Activated CD8-positive, alpha-beta T cell treated with anti-CD3 and anti-CD28 coated beads for 36 hours (primary cell): ENCODE measurements around the gene SPECC1L. TPM values are rescaled to one million over a fixed set of nuclear protein-coding genes. Genes with fewer than 3 reads are reported as not detected.
A peak's percentile ranks its signal among the peaks of the same experiment; 100 is the strongest.

ENCODE experiments used
- ATAC-seq: fragments of 200-7000 bp; cut with Tn5 transposase; one replicate; pipeline ENCODE4 v1.10.0; 2021; ENCODE audit warnings: mild to moderate bottlenecking, moderate library complexity
- CTCF ChIA-PET: fragments of 350-600 bp; sonication (Branson Sonifier 250); formaldehyde crosslinking; loops from one replicate; lab custom pipeline; 2021; ENCODE audit warnings: antibody characterized with exemption; lab: Charles Lee
- POLR2A ChIA-PET: fragments of 350-600 bp; sonication (Branson Sonifier 250); formaldehyde crosslinking; loops from one replicate; lab custom pipeline; 2021; ENCODE audit warnings: antibody characterized with exemption; lab: Charles Lee
- DNase-seq: peaks from one replicate; pipeline ENCODE4 v3.0.0-alpha.2; 2020
- H3K27ac Mint-ChIP-seq: one replicate; pipeline ENCODE4 v1.8.0; 2021; ENCODE audit warnings: mild to moderate bottlenecking, mixed read lengths
- H3K27me3 Mint-ChIP-seq: one replicate; pipeline ENCODE4 v1.8.0; 2021; ENCODE audit warnings: mixed read lengths
- H3K36me3 Mint-ChIP-seq: one replicate; pipeline ENCODE4 v1.8.0; 2021; ENCODE audit warnings: low read depth, mixed read lengths
- H3K4me1 Mint-ChIP-seq: one replicate; pipeline ENCODE4 v1.8.0; 2021; ENCODE audit warnings: low read depth, mixed read lengths
- H3K4me3 Mint-ChIP-seq: one replicate; pipeline ENCODE4 v1.8.0; 2021; ENCODE audit warnings: mild to moderate bottlenecking, moderate library complexity, mixed read lengths
- H3K9me3 Mint-ChIP-seq: one replicate; pipeline ENCODE4 v1.8.0; 2021; ENCODE audit warnings: mixed read lengths
- CTCF ChIP-seq: fragments of 200-600 bp; IDR thresholded peaks from one replicate; pipeline ENCODE4 v1.8.0; 2022; ENCODE audit warnings: antibody characterized with exemption, mild to moderate bottlenecking
- intact Hi-C: fragments of 100-400 bp; cut with micrococcal nuclease; formaldehyde crosslinking; loops from one replicate; pipeline ENCODE4 v1.10.0; 2022
- total RNA-seq, 2 experiments: library from RNA; stranded (reverse); gene quantifications; one replicate each; pipeline ENCODE4 v1.2.3, GENCODE V29; 2021

SPECC1L gene
- total RNA-seq, 2 experiments from 2014 or later, result 38.9 to 39.0 TPM

GRCh38 chr22:24433001-24433827, 162.6 kb downstream of the SPECC1L start:
- intact Hi-C loops, result loop anchor here (5.0 kb wide), 1 partner anchor 54 kb away; no protein-coding TSS in a partner anchor
- peak overlapping the region; percentile 98 for H3K27ac Mint-ChIP-seq
- ATAC-seq, result no peak
- peaks cover 87% of the 10 kb centered on the region for H3K4me1 Mint-ChIP-seq
- no peaks in the 10 kb centered on the region for H3K9me3 Mint-ChIP-seq
- ChIA-PET CTCF (interaction anchor here (2.3 to 5.6 kb wide), 2 partner anchors 10 to 89 kb away, joined by 8 to 51 read pairs; no protein-coding TSS in a partner anchor), POLR2A (interaction anchor here (0.8 to 3.7 kb wide), 4 partner anchors 9 to 16 kb away, joined by 3 to 21 read pairs (median 12); no protein-coding TSS in a partner anchor)
- H3K36me3 Mint-ChIP-seq, result peaks cover 53% of the 10 kb centered on the region
- peak overlapping the region; percentile 93 for H3K4me3 Mint-ChIP-seq
- no peaks in the 10 kb centered on the region for H3K27me3 Mint-ChIP-seq
- no peak for DNase-seq
- TF ChIP-seq CTCF, result no peak

DNA sequence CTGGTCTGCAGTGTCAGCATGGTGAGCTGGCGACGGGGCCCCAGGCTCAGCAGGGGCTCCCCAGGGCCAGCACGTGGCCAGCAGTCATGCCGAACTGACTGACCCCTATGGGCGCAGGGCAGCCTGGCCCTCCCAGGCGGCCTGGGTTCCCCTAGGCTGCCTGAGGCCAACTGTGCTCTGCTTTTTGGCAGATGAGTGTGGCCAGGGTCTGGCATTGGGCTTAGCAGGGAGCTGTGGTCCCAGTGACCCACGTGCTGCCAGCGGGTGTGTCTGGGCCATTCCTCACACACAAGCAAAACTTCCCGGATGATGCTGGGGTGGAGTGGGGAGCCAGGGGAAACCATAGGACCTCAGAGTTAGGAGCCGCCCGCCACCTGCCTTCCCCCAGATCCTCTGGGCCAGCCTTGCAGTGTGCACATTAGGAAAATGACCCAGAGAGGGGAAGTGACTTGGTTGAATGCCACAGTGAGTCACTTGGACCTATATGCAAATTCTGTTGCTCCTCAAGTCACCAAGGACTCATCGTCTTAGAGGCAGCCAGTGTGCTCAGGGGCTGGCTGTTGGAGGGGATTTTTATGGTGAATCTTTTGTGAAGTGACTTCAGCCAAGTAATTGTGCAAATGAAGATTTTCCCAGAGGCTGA, 163.3 kb downstream of the SPECC1L start:
- intact Hi-C loops, result loop anchor here (5.0 kb wide), 1 partner anchor 53 kb away; no protein-coding TSS in a partner anchor
- Mint-ChIP-seq H3K4me3 (peak overlapping the region; percentile 75), H3K36me3 (peaks cover 53% of the 10 kb centered on the region), H3K27me3 (no peaks in the 10 kb centered on the region), H3K4me1 (peaks cover 91% of the 10 kb centered on the region), H3K9me3 (no peaks in the 10 kb centered on the region), H3K27ac (peak overlapping the region; percentile 98)
- peak; percentile 75 for ATAC-seq
- CTCF ChIA-PET, result interaction anchor here (1.7 to 5.6 kb wide), 3 partner anchors 10 to 88 kb away, joined by 5 to 51 read pairs (median 8); no protein-coding TSS in a partner anchor
- no peak for TF ChIP-seq CTCF
- POLR2A ChIA-PET, result interaction anchor here (0.7 to 3.7 kb wide), 12 partner anchors 8 to 121 kb away, joined by 3 to 21 read pairs (median 4); partner anchors contain the start of gene GUCD1
- DNase-seq, result no peak

DNA sequence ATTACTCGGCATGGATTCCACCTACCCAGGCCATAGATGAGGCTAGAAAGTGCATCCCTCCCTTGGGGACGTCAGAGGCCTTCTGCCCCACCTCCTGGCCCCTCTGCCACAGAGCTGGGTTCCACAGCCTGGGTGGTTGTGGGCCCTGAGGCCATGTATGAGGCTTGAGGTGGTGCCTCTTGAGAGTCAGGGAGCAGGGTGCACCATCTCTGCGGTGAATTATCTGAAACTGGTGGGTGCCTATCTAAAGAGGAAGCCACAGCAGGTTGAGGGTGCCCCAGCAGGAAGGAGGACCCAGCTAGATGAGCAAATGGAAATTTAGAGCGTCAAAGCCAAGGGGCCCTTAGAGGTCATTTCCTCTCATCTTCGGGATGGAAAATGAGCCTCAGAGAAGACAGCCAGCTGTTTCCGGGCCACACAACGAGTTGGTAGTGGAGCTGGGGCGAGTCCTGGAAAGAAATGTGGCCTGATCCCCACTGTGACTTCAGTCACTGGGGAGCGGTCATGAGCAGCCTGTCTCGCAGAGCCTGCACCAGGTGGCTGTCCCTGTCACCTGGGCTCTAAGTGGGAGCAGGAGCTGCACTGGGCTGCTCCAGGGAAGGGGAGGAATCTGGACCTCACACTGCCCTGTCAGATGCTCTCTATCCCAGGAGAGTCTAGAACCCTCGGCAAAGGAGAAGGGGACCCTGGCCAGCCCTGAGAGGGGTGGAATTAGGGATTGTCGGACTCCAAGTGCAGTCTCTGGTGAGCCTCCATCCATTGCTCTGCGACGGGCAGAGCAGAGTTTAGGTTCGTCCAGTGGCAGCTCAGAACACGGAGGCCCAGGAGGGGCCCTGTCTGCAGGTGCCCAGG, 164.1 kb downstream of the SPECC1L start:
- Mint-ChIP-seq H3K27me3 (no peaks in the 10 kb centered on the region), H3K4me3 (peak overlapping the region; percentile 75), H3K9me3 (no peaks in the 10 kb centered on the region), H3K4me1 (peaks cover 94% of the 10 kb centered on the region), H3K36me3 (peaks cover 59% of the 10 kb centered on the region), H3K27ac (peak overlapping the region; percentile 98)
- ChIA-PET CTCF (interaction anchor here (0.7 to 5.6 kb wide), 7 partner anchors 8 to 87 kb away, joined by 3 to 51 read pairs (median 5); no protein-coding TSS in a partner anchor), POLR2A (interaction anchor here (0.7 to 3.7 kb wide), 12 partner anchors 8 to 120 kb away, joined by 3 to 21 read pairs (median 4); partner anchors contain the start of gene GUCD1)
- intact Hi-C loops, result loop anchor here (5.0 kb wide), 1 partner anchor 53 kb away; no protein-coding TSS in a partner anchor
- peak; percentile 94 for DNase-seq
- peak; percentile 67 for ATAC-seq
- TF ChIP-seq CTCF, result no peak

DNA sequence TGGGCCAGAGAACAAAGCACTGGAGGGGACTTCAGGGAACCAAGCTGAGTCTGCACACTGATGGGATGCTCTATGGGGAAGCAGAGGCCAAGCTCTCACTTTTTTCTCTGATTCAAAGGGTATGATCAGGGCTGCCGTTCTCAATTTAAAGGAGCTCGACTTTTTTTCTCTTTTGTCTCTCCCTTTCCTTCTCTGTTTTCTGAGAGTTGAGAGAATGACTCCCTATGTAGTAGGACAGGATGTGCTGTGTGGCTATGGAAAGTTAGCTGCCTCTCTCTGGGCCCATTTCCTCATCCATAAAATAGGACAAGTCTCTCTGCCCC, 164.7 kb downstream of the SPECC1L start:
- Mint-ChIP-seq H3K36me3 (peaks cover 61% of the 10 kb centered on the region), H3K4me3 (peak overlapping the region; percentile 75)
- CTCF ChIA-PET, result interaction anchor here (0.7 to 5.6 kb wide), 7 partner anchors 9 to 87 kb away, joined by 3 to 51 read pairs (median 5); no protein-coding TSS in a partner anchor

More for the DNA sequence above, 164.7 kb downstream of the SPECC1L start:
- intact Hi-C loops, result no loop called here
- H3K27ac Mint-ChIP-seq, result peak overlapping the region; percentile 98
- no peaks in the 10 kb centered on the region for H3K9me3 Mint-ChIP-seq
- POLR2A ChIA-PET, result interaction anchor here (0.9 to 3.7 kb wide), 10 partner anchors 7 to 91 kb away, joined by 3 to 21 read pairs (median 6); partner anchors contain the start of gene ADORA2A
- no peak for DNase-seq
- no peak for ATAC-seq
- H3K27me3 Mint-ChIP-seq, result no peaks in the 10 kb centered on the region
- peaks cover 91% of the 10 kb centered on the region for H3K4me1 Mint-ChIP-seq
- TF ChIP-seq CTCF, result no peak
